K562 (cell line): ENCODE data around the gene PLXNA2. TPM values are rescaled to one million over a fixed set of nuclear protein-coding genes. Genes with fewer than 3 reads are reported as not detected.

Experiments used
- ATAC-seq: fragments of 200-7000 bp; cut with Tn5 transposase; 3 replicates; pipeline ENCODE4 v1.9.1; 2020; ENCODE audit warnings: moderate library complexity
- BruUV-seq: library from RNA; stranded (reverse); fragments of 400-500 nt; replicated peaks from 2 replicates; lab custom pipeline; 2021; lab: Mats Ljungman, UMichigan
- CTCF ChIA-PET: fragments of 300-600 bp; formaldehyde crosslinking; extraction: SDS; loops from one replicate; lab custom pipeline; 2021; ENCODE audit warnings: low intra/inter-chr PET ratio; lab: Yijun Ruan, JAX
- POLR2A ChIA-PET: fragments of 300-600, 350-650 bp; sonication (Branson Sonifier 250); formaldehyde crosslinking; extraction: SDS; loops from one replicate; lab custom pipeline; 2021; ENCODE audit warnings: antibody characterized with exemption, inconsistent platforms; lab: Yijun Ruan, JAX
- DNase-seq, 4 experiments: peaks; one replicate each; pipeline versions ENCODE4 v3.0.0 to v3.0.0-alpha.2; 2011 to 2018; ENCODE audit warnings: low spot score in 3 of 4, mixed read lengths in 3 of 4; ENCODE audit errors: extremely low read depth in 1 of 4
- FAIRE-seq: peaks from 2 replicates; lab custom pipeline; 2011; peaks lifted over from hg19 to GRCh38; lab: Jason Lieb, UNC
- H2AFZ ChIP-seq: 2 replicates; pipeline ENCODE4 v1.6.0; 2011; ENCODE audit warnings: low read depth, low read length, control low read depth, inconsistent platforms
- H3K27ac ChIP-seq: fragments of 200-600 bp; 3 replicates; pipeline ENCODE4 v1.8.0; 2011; ENCODE audit warnings: low read depth, mild to moderate bottlenecking, control low read depth, inconsistent platforms, low read length, moderate library complexity, mixed read lengths; ENCODE audit errors: extremely low read depth
- H3K27me3 ChIP-seq, 2 experiments: fragments of 300-600 bp in 1 of 2; 2 replicates in 1 of 2; 3 replicates in 1 of 2; pipeline versions ENCODE4 v1.6.0 to v1.8.0; 2011; ENCODE audit warnings: inconsistent platforms in 2 of 2, low read length in 2 of 2, mild to moderate bottlenecking in 1 of 2, mixed read lengths in 1 of 2, moderate library complexity in 1 of 2; ENCODE audit not compliant: control insufficient read depth in 2 of 2, insufficient read depth in 2 of 2
- H3K36me3 ChIP-seq: fragments of 300-600 bp; 3 replicates; pipeline ENCODE4 v1.8.0; 2011; ENCODE audit warnings: mild to moderate bottlenecking, low read length, inconsistent platforms; ENCODE audit not compliant: control insufficient read depth, insufficient read depth
- H3K4me1 ChIP-seq, 2 experiments: fragments of 200-600 bp in 1 of 2; replicated peaks in 1 of 2; 2 replicates in 1 of 2; 3 replicates in 1 of 2; pipeline versions ENCODE4 v1.5.1 to v1.8.0; 2011; ENCODE audit warnings: inconsistent platforms in 2 of 2, low read length in 2 of 2, mild to moderate bottlenecking in 1 of 2, mixed read lengths in 1 of 2, moderate library complexity in 1 of 2; ENCODE audit not compliant: control insufficient read depth in 2 of 2, insufficient read depth in 2 of 2
- H3K4me2 ChIP-seq: 2 replicates; pipeline ENCODE4 v1.6.1; 2011; ENCODE audit warnings: low read length, control low read depth, inconsistent platforms, mixed read lengths; ENCODE audit not compliant: insufficient read depth
- H3K4me3 ChIP-seq: fragments of 200-600 bp; sonication (generic), shearing (Covaris generic); 2 replicates; pipeline ENCODE4 v1.5.1; 2016; ENCODE audit warnings: control low read depth, inconsistent platforms
- H3K79me2 ChIP-seq: fragments of 200-600 bp; 3 replicates; pipeline ENCODE4 v1.8.0; 2011; ENCODE audit warnings: low read length, inconsistent platforms; ENCODE audit not compliant: control insufficient read depth, insufficient read depth
- H3K9ac ChIP-seq, 2 experiments: 2 replicates each; pipeline versions ENCODE4 v1.6.0 to v1.6.1; 2011; ENCODE audit warnings: low read depth in 2 of 2, low read length in 2 of 2, control low read depth in 1 of 2, inconsistent platforms in 1 of 2, mild to moderate bottlenecking in 1 of 2, mixed read lengths in 1 of 2; ENCODE audit not compliant: insufficient read depth in 1 of 2
- H3K9me1 ChIP-seq: one replicate; pipeline ENCODE4 v1.6.0; 2011; ENCODE audit warnings: inconsistent platforms, mild to moderate bottlenecking, low read length, moderate library complexity; ENCODE audit not compliant: control insufficient read depth, insufficient read depth
- H3K9me3 ChIP-seq: replicated peaks from 2 replicates; pipeline ENCODE4 v1.5.1; 2011; ENCODE audit warnings: low read depth, low read length, inconsistent platforms; ENCODE audit not compliant: control insufficient read depth, insufficient read depth
- H4K20me1 ChIP-seq: replicated peaks from 2 replicates; pipeline ENCODE4 v1.6.1; 2011; ENCODE audit warnings: low read length, inconsistent platforms, mixed read lengths; ENCODE audit not compliant: control insufficient read depth, insufficient read depth
- CHD1 ChIP-seq: fragments of 200-600 bp; sonication (generic); IDR thresholded peaks from one replicate; pipeline ENCODE4 v1.6.1; 2012; ENCODE audit warnings: mild to moderate bottlenecking, moderate library complexity, low read length, inconsistent platforms
- CSDE1 ChIP-seq, 2 experiments: fragments of 450-650 bp; IDR thresholded peaks; 2 replicates each; pipeline ENCODE4 v1.6.1; 2016; ENCODE audit warnings: mild to moderate bottlenecking in 1 of 2
- CTCF ChIP-seq, 3 experiments: IDR thresholded peaks in 2 of 3; conservative IDR thresholded peaks in 1 of 3; 2 replicates each; pipeline ENCODE4 v1.5.1; 2011 to 2012; ENCODE audit warnings: low read length in 3 of 3, mild to moderate bottlenecking in 3 of 3, control low read depth in 2 of 3, improper control_type of control experiment in 1 of 3, inconsistent platforms in 1 of 3, low read depth in 1 of 3, mixed read lengths in 1 of 3, moderate library complexity in 1 of 3; ENCODE audit not compliant: insufficient read depth in 2 of 3
- E2F6 ChIP-seq, 2 experiments: IDR thresholded peaks; 2 replicates each; pipeline ENCODE4 v1.6.1; 2011; ENCODE audit warnings: borderline replicate concordance in 1 of 2, control low read depth in 1 of 2, low read depth in 1 of 2, low read length in 1 of 2, mild to moderate bottlenecking in 1 of 2, mixed read lengths in 1 of 2, moderate library complexity in 1 of 2; ENCODE audit not compliant: insufficient read depth in 1 of 2, insufficient read length in 1 of 2, poor library complexity in 1 of 2, severe bottlenecking in 1 of 2; ENCODE audit errors: extremely low read depth in 1 of 2
- EP300 ChIP-seq: IDR thresholded peaks from 2 replicates; pipeline ENCODE4 v1.6.1; 2012; ENCODE audit warnings: low read length, improper control_type of control experiment
- NELFE ChIP-seq: IDR thresholded peaks from 2 replicates; pipeline ENCODE4 v1.6.1; 2011; ENCODE audit warnings: mild to moderate bottlenecking; ENCODE audit not compliant: insufficient read depth, insufficient read length
- RAD21 ChIP-seq, 2 experiments: fragments of 250-450 bp in 1 of 2; fragments of 450-650 bp in 1 of 2; sonication (Bioruptor Pico) in 1 of 2; formaldehyde crosslinking in 1 of 2; IDR thresholded peaks in 1 of 2; conservative IDR thresholded peaks in 1 of 2; 2 replicates each; pipeline versions ENCODE4 v1.4.0 to v1.8.0; 2020 to 2022; ENCODE audit warnings: mild to moderate bottlenecking in 2 of 2, moderate library complexity in 1 of 2
- WGBS: fragments of 100-300 bp; shearing (Covaris generic); methylation state at CpG from one replicate; pipeline ENCODE4 v1.1.6; 2016; ENCODE audit warnings: low coverage, mixed read lengths; ENCODE audit not compliant: insufficient coverage; ENCODE audit errors: missing lambda C conversion rate; 5-methylcytosine and 5-hydroxymethylcytosine counted together
- in situ Hi-C: fragments of 300-500 bp; cut with MboI; formaldehyde crosslinking; loops from 4 replicates; pipeline ENCODE4 v1.15.0; 2018; ENCODE audit warnings: inconsistent platforms, mixed read lengths
- intact Hi-C: fragments of 100-400 bp; cut with micrococcal nuclease; formaldehyde crosslinking; loops from 2 replicates; pipeline ENCODE4 v1.14.2; 2022
- polyA plus RNA-seq, 8 experiments: library from polyadenylated mRNA; depleted of rRNA in 4 of 8; stranded (reverse) in 5 of 8; unstranded in 3 of 8; fragments of >200 nt; fragmentation: Nextera tagmentation in 2 of 8; fragmentation: Illumina TruSeq in 1 of 8; extraction: Ambion mirVana in 2 of 8; extraction: Trizol in 1 of 8; gene quantifications; 2 replicates each; pipeline versions ENCODE4 v1.2.1 to v1.2.3, GENCODE V29; 2011 to 2014; ENCODE audit warnings: inconsistent platforms in 1 of 8, missing spikeins in 1 of 8
- total RNA-seq, 7 experiments: library from RNA; depleted of rRNA in 6 of 7; stranded (reverse); fragments of >200 nt in 6 of 7; fragmentation: Illumina TruSeq in 2 of 7; extraction: Trizol in 2 of 7; gene quantifications; 2 replicates each; pipeline versions ENCODE4 v1.2.1 to v1.2.3, GENCODE V29; 2011 to 2021; ENCODE audit warnings: low replicate concordance in 1 of 7

The PLXNA2 gene
- total and polyA plus RNA-seq, 9 of the 15 experiments (the other 6 are each of a cell fraction or from before 2014, with no cell fraction given), result 0.01 to 1.3 (median 0.32) TPM

GRCh38 chr1:208242941-208243526 is 1.1 kb downstream of the PLXNA2 start (continued):
- TF ChIP-seq E2F6 (IDR thresholded peaks at IDR 0.05; ENCODE audit: borderline replicate concordance in 1 of 2, extremely low read depth in 1 of 2, insufficient read depth in 1 of 2, insufficient read length in 1 of 2, low read depth in 1 of 2, low read length in 1 of 2, poor library complexity in 1 of 2, severe bottlenecking in 1 of 2) (peak in 1 of 2 experiments; percentile 54), RAD21 (CRISPR knock-in tag; conservative IDR thresholded peaks at IDR 0.05 in 1 of 2, IDR thresholded peaks at IDR 0.05 in 1 of 2) (peak; percentile 57 to 79), CTCF (IDR thresholded peaks at IDR 0.05 in 2 of 3, conservative IDR thresholded peaks at IDR 0.05 in 1 of 3; ENCODE audit: insufficient read depth in 2 of 3, low read depth in 1 of 3, low read length in 3 of 3) (peak; percentile 15 to 75 (median 50); a peak in 3 of 6 replicates), CHD1 (peak; percentile 51)

GRCh38 chr1:208242146-208242545 is 2.0 kb downstream of the PLXNA2 start:
- H3K27me3 ChIP-seq, result peaks cover 16 to 26% of the 10 kb centered on the region in 2 experiments; a peak in 4 of 5 replicates
- in situ Hi-C loops, result no loop called here
- no peaks in the 10 kb centered on the region for H3K9me3 ChIP-seq
- H3K9ac ChIP-seq, result no peak overlapping the region
- intact Hi-C loops, result no loop called here
- ATAC-seq (no peak), FAIRE-seq (no peak), DNase-seq (peak in 1 of 4 experiments; percentile 9)
- ChIA-PET POLR2A (interaction anchor here (0.6 to 2.3 kb wide), 4 partner anchors 12 to 1332 kb away, joined by 3 to 9 read pairs (median 6); no protein-coding TSS in a partner anchor), CTCF (interaction anchor here (1.7 kb wide), 1 partner anchor 110 kb away, joined by 6 read pairs; no protein-coding TSS in a partner anchor)
- H3K36me3 ChIP-seq, result no peaks in the 10 kb centered on the region
- WGBS, result 53% methylated on average over 3 of the region's 3 CpGs
- H3K9me1 ChIP-seq, result no peaks in the 10 kb centered on the region
- no TSS peak for BruUV-seq
- H3K79me2 ChIP-seq, result no peaks in the 10 kb centered on the region
- H3K4me2 ChIP-seq, result no peak overlapping the region
- peaks cover 18 to 31% of the 10 kb centered on the region in 2 experiments; a peak in 4 of 5 replicates for H3K4me1 ChIP-seq
- no peak overlapping the region for H3K27ac ChIP-seq
- no peaks in the 10 kb centered on the region; the same call in 1 of the 2 replicates for H4K20me1 ChIP-seq
- no peak overlapping the region for H2AFZ ChIP-seq
- H3K4me3 ChIP-seq, result no peak overlapping the region
- TF ChIP-seq NELFE (no peak), EP300 (no peak), CSDE1 (IDR thresholded peaks at IDR 0.05) (no peak)
- TF ChIP-seq, all 486 proteins: peak for 0
